IMR-90 (cell line): ENCODE data around the gene LYPD3. TPM values are rescaled to one million over a fixed set of nuclear protein-coding genes. Genes with fewer than 3 reads are reported as not detected.

Experiments used
- ATAC-seq: fragments of 200-7000 bp; cut with Tn5 transposase; 2 replicates; pipeline ENCODE4 v1.9.1; 2020; ENCODE audit warnings: low read depth, mild to moderate bottlenecking, moderate library complexity
- BruUV-seq: library from RNA; stranded (reverse); fragments of 400-500 nt; replicated peaks from 2 replicates; lab custom pipeline; 2021; lab: Mats Ljungman, UMichigan
- CTCF ChIA-PET: fragments of 300-600 bp; formaldehyde crosslinking; extraction: SDS; loops from one replicate; lab custom pipeline; 2021; ENCODE audit warnings: antibody characterized with exemption; lab: Yijun Ruan, JAX
- POLR2A ChIA-PET: fragments of 300-600 bp; sonication (Branson Sonifier 250); formaldehyde crosslinking; loops from one replicate; lab custom pipeline; 2022; ENCODE audit warnings: antibody characterized with exemption; ENCODE audit not compliant: unreplicated experiment; lab: Charles Lee
- DNase-seq: peaks from one replicate; pipeline ENCODE4 v3.0.0; 2013
- H2AFZ ChIP-seq: replicated peaks from 2 replicates; pipeline ENCODE3; 2013; ENCODE audit warnings: low read length, mild to moderate bottlenecking; ENCODE audit not compliant: poor library complexity
- H2AK5ac ChIP-seq: 2 replicates; pipeline ENCODE4 v1.6.1; 2013; ENCODE audit warnings: low read depth, low read length, inconsistent platforms
- H2AK9ac ChIP-seq: replicated peaks from 2 replicates; pipeline ENCODE3; 2013; ENCODE audit warnings: mild to moderate bottlenecking, low read depth, low read length, moderate library complexity; ENCODE audit not compliant: poor library complexity
- H2BK120ac ChIP-seq: 2 replicates; pipeline ENCODE4 v1.6.1; 2013; ENCODE audit warnings: low read depth, low read length, inconsistent platforms
- H2BK15ac ChIP-seq: 3 replicates; pipeline ENCODE4 v1.6.1; 2013; ENCODE audit warnings: low read depth, low read length, inconsistent platforms
- H2BK20ac ChIP-seq: 2 replicates; pipeline ENCODE4 v1.6.1; 2013; ENCODE audit warnings: low read depth, mild to moderate bottlenecking, inconsistent platforms, low read length, moderate library complexity
- H2BK5ac ChIP-seq: 2 replicates; pipeline ENCODE4 v1.6.1; 2013; ENCODE audit warnings: mild to moderate bottlenecking, low read depth, low read length, inconsistent platforms; ENCODE audit not compliant: poor library complexity, severe bottlenecking
- H3K14ac ChIP-seq: replicated peaks from 2 replicates; pipeline ENCODE4 v1.6.1; 2013; ENCODE audit warnings: low read depth, low read length, inconsistent platforms
- H3K18ac ChIP-seq: 2 replicates; pipeline ENCODE4 v1.6.1; 2013; ENCODE audit warnings: low read depth, low read length, control low read depth
- H3K23ac ChIP-seq: 2 replicates; pipeline ENCODE4 v1.6.1; 2013; ENCODE audit warnings: low read depth, low read length, inconsistent platforms
- H3K27ac ChIP-seq: 2 replicates; pipeline ENCODE4 v1.5.1; 2013; ENCODE audit warnings: mild to moderate bottlenecking, control low read depth, low read length; ENCODE audit not compliant: insufficient read depth
- H3K27me3 ChIP-seq: 2 replicates; pipeline ENCODE4 v1.6.1; 2013; ENCODE audit warnings: low read length; ENCODE audit not compliant: control insufficient read depth, insufficient read depth
- H3K36me3 ChIP-seq: 2 replicates; pipeline ENCODE4 v1.6.1; 2013; ENCODE audit warnings: low read length, mixed read lengths; ENCODE audit not compliant: control insufficient read depth, insufficient read depth
- H3K4ac ChIP-seq: 2 replicates; pipeline ENCODE4 v1.6.1; 2013; ENCODE audit warnings: low read depth, low read length, inconsistent platforms
- H3K4me1 ChIP-seq: 2 replicates; pipeline ENCODE4 v1.6.1; 2013; ENCODE audit warnings: low read length, mixed read lengths; ENCODE audit not compliant: control insufficient read depth, insufficient read depth
- H3K4me2 ChIP-seq: 2 replicates; pipeline ENCODE4 v1.6.1; 2013; ENCODE audit warnings: low read depth, mild to moderate bottlenecking, control low read depth, low read length, moderate library complexity
- H3K4me3 ChIP-seq: 2 replicates; pipeline ENCODE4 v1.5.1; 2013; ENCODE audit warnings: low read depth, mild to moderate bottlenecking, control low read depth, low read length, moderate library complexity; ENCODE audit not compliant: insufficient read depth
- H3K56ac ChIP-seq: 2 replicates; pipeline ENCODE4 v1.6.1; 2013; ENCODE audit warnings: low read length, inconsistent platforms; ENCODE audit not compliant: insufficient read depth; ENCODE audit errors: extremely low read depth
- H3K79me1 ChIP-seq, 2 experiments: 2 replicates each; pipeline ENCODE4 v1.6.1; 2013; ENCODE audit warnings: low read length in 2 of 2, inconsistent platforms in 1 of 2, low read depth in 1 of 2
- H3K9ac ChIP-seq: 2 replicates; pipeline ENCODE4 v1.6.1; 2013; ENCODE audit warnings: low read depth, low read length, control low read depth
- H3K9me1 ChIP-seq: 2 replicates; pipeline ENCODE4 v1.6.1; 2013; ENCODE audit warnings: low read length, inconsistent platforms; ENCODE audit not compliant: insufficient read depth
- H3K9me3 ChIP-seq: 2 replicates; pipeline ENCODE4 v1.6.1; 2013; ENCODE audit warnings: low read length; ENCODE audit not compliant: control insufficient read depth, insufficient read depth
- H4K20me1 ChIP-seq: 2 replicates; pipeline ENCODE4 v1.6.1; 2013; ENCODE audit warnings: low read length, inconsistent platforms; ENCODE audit not compliant: insufficient read depth
- H4K5ac ChIP-seq: 2 replicates; pipeline ENCODE4 v1.6.1; 2013; ENCODE audit warnings: mild to moderate bottlenecking, low read depth, low read length, control low read depth
- H4K8ac ChIP-seq, 2 experiments: 2 replicates each; pipeline ENCODE4 v1.6.1; 2013; ENCODE audit warnings: low read depth in 2 of 2, low read length in 2 of 2, control low read depth in 1 of 2, inconsistent platforms in 1 of 2
- H4K91ac ChIP-seq: 2 replicates; pipeline ENCODE4 v1.6.1; 2013; ENCODE audit warnings: low read depth, low read length, inconsistent platforms; ENCODE audit not compliant: insufficient read depth
- RAD21 ChIP-seq: IDR thresholded peaks from 2 replicates; pipeline ENCODE4 v1.6.1; 2012; ENCODE audit warnings: low read length, improper control_type of control experiment
- WGBS, 2 experiments: methylation state at CpG; one replicate each; pipeline versions ENCODE4 v1.1.5 to v1.1.7; 2013; ENCODE audit warnings: missing lambda C conversion rate in 2 of 2; ENCODE audit not compliant: insufficient read length in 1 of 2; ENCODE audit errors: extremely low coverage in 2 of 2; 5-methylcytosine and 5-hydroxymethylcytosine counted together
- dilution Hi-C: fragments of 300-500 bp; cut with HindIII; formaldehyde crosslinking; loops from one replicate; pipeline ENCODE4 v1.14.3; 2018; ENCODE audit warnings: low sequenced_read_pairs; ENCODE audit not compliant: unreplicated experiment
- in situ Hi-C: fragments of 300-500 bp; cut with MboI; formaldehyde crosslinking; loops from 3 replicates; pipeline ENCODE4 v1.14.3; 2019; ENCODE audit warnings: low sequenced_read_pairs, inconsistent platforms, mixed read lengths
- intact Hi-C: fragments of 100-400 bp; cut with micrococcal nuclease; formaldehyde crosslinking; loops from 2 replicates; pipeline ENCODE4 v1.10.0; 2022
- polyA plus RNA-seq, 3 experiments: library from polyadenylated mRNA; depleted of rRNA; stranded (reverse); fragments of >200 nt; gene quantifications; 2 replicates each; pipeline ENCODE4 v1.2.3, GENCODE V29; 2012; ENCODE audit warnings: low replicate concordance in 1 of 3
- total RNA-seq: library from RNA; depleted of rRNA; stranded (reverse); fragments of >200 nt; gene quantifications from 2 replicates; pipeline ENCODE4 v1.2.3, GENCODE V29; 2012

The LYPD3 gene
- total and polyA plus RNA-seq, 2 of the 4 experiments (the other 2 are of a cell fraction), result 0.18 to 1.1 TPM

- Histone ChIP-seq H3K56ac (no peak overlapping the region), H4K5ac (no peak overlapping the region), H3K23ac (no peak overlapping the region), H3K4me2 (no peak overlapping the region), H4K20me1 (no peaks in the 10 kb centered on the region), H2AK5ac (no peak overlapping the region), H3K9me1 (no peaks in the 10 kb centered on the region), H2AK9ac (no peak overlapping the region), H3K9ac (no peak overlapping the region), H3K4me1 (no peaks in the 10 kb centered on the region), H3K18ac (no peak overlapping the region), H2BK5ac (no peak overlapping the region), H3K79me1 (no peaks in the 10 kb centered on the region), H2AFZ (no peak overlapping the region), H3K4me3 (no peak overlapping the region), H3K14ac (no peak overlapping the region), H2BK15ac (no peak overlapping the region), H2BK120ac (no peak overlapping the region), H4K91ac (no peak overlapping the region), H3K27ac (no peak overlapping the region), H3K9me3 (no peaks in the 10 kb centered on the region), H3K36me3 (no peaks in the 10 kb centered on the region), H4K8ac (no peak overlapping the region), H3K4ac (no peak overlapping the region), H2BK20ac (no peak overlapping the region), H3K27me3 (peaks cover 28% of the 10 kb centered on the region)
- CTCF ChIA-PET, result interaction anchor here (0.9 to 2.2 kb wide), 2 partner anchors 11 to 12 kb away, joined by 4 to 8 read pairs; no protein-coding TSS in a partner anchor
- in situ Hi-C loops, result loop anchor here (10.0 kb wide), 1 partner anchor 316 kb away; no protein-coding TSS in a partner anchor
- no peak for DNase-seq
- ATAC-seq, result no peak
- no CpG with 5 or more reads among the region's 6 CpGs for WGBS, 2 experiments
- BruUV-seq, result no TSS peak
- dilution Hi-C loops, result no loop called here
- POLR2A ChIA-PET, result no interaction called here
- intact Hi-C loops, result loop anchor here (10.0 kb wide), 1 partner anchor 146 kb away; no protein-coding TSS in a partner anchor
- TF ChIP-seq RAD21, result no peak
Measured at GRCh38 chr19:43420954-43421353, 44.5 kb downstream of the LYPD3 start.
